DMS 273 (cell line): ENCODE data around the gene RYR3.
A peak's percentile ranks its signal among the peaks of the same experiment; 100 is the strongest.

Source experiments
- DNase-seq: peaks from one replicate; lab custom pipeline; 2025; ENCODE audit not compliant: unreplicated experiment; lab: John Stamatoyannopoulos, UW

The RYR3 gene

DNA sequence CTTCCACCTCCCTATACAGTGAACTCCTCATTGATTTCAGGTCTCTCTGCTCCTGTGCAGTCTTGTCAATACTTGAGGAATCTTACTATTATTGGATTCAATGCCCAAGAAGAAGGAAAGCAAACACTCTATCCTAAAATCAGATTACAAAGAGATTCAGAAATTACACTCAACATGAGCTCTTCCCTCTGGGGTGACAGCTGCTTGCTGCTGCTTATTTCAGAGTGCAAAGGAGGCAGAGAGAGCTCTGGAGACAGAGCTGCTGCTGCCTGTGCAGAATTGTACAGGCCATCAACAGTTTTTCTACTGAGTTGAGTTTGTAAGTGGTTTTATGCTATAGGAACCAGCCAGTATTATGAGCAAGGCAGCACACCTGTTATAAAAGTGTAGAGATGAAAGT, 7.1 kb downstream of the RYR3 start:
- no peak for DNase-seq

DNA sequence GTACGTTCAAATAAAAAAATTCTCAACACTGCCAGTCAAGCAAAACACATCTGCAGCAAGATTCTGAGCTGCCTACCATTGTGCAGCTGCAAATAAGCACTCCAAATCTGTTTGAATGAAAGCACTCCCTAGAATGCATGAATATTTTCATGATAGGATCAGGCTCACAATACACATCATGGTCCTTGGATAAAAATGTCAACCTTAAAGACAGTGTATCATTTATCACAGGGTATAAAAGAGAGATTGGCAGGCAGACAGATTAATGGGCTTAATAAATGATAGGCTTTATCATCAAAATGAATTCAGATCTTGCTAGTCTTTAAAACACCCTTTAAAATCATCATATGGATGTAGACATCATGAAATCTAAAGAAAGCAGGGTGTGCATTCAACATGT, 9.2 kb downstream of the RYR3 start:
- DNase-seq: no peak

DNA sequence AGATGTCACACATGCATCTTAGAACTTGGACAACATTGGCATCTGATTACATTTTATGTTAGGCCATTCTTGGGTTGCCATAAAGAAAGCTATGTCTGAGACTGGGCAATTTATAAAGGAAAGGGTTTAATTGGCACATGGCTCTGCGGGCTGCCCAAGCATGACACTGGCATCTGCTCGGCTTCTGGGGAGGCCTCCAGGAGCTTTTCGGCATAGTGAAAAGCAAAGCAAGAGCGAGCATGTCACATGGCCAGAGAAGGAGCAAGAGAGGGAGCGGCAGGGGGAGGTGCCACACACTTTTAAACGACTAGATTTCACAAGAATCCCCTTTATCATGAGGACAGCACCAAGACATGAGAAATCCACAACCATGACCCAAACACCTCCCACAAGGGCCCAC, 11.3 kb downstream of the RYR3 start:
- DNase-seq: peak; percentile 58

DNA sequence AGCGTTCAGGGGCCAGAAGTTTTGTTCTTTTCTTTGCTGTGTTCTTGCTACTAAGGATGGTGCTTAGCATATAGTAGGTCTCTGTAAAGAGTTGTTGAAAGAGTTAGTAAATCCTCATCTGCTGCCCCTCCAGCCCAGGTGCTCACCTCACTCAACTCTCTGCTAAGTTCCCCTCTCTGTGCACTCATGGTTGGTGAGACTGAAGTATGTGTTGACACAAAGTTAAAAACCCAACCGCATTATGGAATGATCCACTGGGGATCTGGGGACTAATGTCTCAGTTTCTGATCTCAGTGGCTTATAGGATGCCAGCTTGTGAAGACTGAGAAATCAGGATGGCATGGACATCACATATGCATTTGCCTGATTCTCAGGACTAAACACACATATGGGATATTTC, 13.8 kb downstream of the RYR3 start:
- no peak for DNase-seq

DNA sequence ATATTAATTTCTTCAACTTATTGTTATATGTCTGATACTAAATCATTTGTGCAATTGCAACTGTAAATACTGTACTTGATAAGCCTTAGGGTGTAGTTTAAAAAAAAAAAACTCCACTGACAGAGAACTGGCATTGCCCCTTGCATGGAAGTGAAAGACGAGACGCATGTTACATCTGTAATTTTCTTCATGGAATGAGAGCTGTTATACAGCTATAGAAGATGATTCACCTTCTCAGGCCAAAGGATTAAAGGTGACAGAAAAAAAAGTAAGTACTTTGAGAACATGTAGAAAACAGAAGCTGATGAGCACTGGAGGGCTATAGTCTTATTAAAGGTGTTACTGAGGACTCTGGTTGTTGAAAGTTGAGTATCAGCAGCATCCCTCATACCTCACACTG, 16.1 kb downstream of the RYR3 start:
- no peak for DNase-seq

DNA sequence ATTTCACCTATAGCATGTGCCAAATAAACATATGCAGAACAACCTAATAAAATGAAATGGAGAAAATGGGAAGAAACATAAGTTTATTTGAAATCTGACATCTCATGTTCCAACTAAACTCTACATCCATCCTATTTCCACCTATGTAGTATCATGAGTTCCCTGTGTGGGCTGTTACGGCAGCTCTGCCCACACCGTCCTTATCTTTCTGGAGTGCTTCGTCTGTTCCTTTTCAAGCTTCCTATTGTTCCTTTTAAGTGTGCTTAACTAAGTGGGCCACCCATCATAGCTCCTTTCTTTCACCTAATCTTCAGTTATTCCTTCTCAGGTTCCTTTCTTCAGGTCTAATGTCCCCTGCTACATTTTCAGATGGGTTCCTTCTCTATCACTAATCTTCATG, 17.3 kb downstream of the RYR3 start:
- no peak for DNase-seq

DNA sequence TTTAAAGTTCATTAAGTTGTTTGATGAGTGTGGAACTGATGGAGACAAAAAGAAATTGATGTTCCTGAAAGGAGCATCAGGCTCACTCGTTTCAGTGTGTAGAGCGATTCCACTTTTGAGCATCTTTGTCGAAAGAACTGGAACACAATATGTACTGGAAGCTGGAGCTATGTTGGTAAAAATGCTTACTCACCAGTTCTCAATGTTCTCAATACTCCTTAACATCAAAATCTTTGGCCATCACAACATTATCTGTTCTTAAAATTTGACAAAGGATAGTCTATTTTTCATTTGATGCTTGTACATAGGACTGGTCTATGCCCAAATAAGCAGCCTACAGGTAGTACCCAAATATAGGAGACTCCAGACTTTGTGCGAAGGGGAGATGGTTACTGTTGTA, 18.7 kb downstream of the RYR3 start:
- DNase-seq: no peak

DNA sequence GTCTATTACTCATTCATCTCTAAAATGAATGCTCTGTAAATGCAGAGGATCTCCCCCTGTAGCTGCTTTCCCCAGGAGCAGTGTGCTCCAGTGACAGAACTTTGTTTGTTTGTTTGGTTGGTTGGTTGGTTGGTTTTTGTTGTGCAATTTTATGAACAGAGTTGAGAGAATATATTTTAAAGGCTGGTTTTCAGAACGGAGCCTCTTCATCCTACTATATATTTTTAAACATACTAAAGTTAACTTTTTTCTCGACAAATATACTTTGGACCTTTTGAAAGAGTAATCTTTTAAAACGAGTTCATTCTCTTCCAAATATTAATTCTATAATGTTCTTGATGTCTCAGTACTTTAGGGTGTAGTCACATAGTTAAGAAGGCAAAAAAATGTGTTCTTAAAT, 20.2 kb downstream of the RYR3 start:
- no peak for DNase-seq

DNA sequence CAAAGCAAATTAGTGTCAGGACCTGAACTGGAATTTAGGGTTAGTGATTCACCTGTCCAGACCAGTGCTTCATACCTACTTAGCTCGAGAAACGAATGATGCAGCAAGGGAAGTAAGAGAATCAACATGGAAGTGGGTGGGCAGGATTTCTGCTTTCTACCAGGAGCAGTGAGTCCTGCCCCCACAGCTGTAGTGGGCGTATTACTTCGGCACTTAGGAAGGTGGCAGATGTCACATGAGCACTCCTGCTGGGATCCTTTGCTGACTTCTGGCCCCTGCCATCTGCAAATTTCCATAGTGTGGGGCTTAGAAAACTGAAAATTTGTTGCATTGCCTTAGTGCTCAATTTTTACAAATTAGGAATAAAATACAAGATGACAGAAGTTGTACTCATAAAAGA, 31.2 kb downstream of the RYR3 start:
- peak; percentile 90 for DNase-seq

DNA sequence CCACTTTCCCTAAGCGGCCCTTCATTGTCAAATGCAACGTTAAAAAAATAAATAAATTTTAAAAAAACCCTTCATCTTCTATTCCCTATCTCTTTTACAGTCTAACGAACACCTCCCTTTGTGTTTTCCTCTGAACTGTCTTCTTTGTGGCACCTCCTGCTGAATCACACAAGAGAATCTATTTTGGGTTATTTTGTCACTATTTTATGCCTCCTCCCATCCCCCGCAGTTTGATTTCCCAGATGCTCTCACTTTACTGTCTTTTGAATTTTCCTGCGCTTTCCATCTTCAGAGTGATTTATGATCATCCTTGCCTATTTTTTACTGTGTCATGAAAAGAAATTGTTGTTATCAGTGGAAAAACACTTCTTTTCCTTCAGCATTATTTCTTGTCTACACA, 32.5 kb downstream of the RYR3 start:
- DNase-seq: no peak

DNA sequence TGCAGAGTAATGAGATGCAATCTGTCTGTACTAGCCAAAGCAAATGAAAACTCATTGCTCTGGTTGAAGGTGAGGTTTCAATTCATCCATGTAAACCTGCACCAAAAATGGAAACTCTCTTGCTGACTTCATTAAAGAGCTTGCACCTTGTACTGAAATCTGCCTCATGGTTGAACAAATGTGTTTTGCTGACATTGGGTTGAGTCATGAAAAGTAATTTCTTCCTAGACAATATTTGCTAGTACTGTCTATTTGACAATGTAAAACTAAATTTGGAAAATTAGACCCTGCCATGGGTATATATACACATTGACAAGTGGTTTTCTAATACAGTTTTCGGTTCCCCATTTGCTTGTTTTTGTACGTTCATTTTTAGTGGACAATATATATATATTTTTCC, 33.3 kb downstream of the RYR3 start:
- no peak for DNase-seq

DNA sequence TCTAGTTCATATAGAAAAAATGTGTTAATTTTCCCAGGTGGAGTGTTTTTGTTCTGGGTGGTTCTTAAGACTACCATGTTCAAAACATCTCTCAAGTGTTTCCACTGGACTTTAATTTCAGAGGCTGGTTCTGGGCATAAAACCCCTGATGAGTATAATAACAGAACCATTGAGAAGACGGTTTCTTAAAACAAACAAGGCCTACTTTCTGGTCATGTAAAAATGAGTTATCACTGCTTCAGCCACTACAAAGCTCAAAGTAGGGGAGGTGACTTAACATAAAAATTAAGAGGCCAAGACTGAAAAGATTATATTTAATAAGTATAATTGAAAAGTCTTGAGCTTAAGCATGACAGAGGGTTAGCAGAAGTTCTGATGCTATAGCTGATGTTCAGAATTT, 33.8 kb downstream of the RYR3 start:
- DNase-seq: no peak

DNA sequence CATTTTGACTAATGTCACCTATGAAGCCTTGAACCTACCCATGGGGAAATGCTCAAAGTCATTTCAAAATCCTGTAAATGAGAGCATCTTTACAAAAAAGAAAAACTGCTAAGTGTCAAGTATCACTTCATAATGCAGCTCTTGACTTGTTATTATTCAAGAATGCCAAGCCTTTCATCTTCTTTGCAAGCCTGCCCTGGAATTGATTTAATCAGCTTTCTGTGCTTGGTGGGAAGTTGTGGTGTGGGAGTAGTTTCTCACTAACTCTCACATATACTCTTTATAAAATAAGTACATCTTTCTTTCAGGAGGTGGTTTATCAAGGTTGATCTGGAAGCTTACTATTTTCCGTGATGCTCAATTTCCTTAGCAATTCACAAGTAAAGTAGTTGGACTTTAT, 43.6 kb downstream of the RYR3 start:
- DNase-seq: no peak

DNA sequence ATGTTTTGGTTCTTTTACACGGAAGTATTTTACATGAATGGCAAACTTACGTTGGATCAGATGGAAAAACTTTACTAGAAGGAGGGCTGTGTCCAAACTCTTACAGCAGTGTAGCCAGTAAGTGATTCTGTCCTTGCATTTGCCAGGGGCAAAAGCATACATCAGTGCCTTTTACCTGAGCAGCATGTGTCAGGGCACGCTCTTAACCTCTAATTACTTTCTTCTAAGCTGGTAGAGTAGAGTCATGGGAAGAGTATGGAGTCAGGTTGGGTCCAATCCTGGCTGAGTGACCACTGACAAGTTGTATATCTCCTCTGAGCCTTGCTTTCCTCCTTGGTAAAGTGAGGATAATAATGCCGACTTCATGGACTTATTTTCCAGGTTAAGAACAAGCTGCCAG, 47.1 kb downstream of the RYR3 start:
- no peak for DNase-seq

DNA sequence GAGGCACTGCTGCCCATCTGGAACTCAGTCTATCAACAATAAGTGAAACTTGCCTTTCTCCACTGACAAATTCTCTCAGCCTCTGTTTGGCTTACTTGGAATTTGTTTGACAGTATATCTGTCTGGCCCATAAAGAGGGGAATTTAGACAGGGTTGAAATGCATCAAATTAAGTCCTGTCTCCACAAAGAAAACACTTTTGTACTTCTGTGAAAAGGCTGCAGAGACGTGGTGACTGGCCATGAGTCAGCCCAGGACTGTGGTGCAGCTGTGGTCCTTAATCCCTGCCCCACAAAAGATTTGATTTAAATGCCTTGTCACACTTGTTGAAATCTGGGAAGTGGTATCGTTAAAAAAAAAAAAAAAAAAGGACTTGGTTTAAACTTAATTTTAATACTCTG, 47.5 kb downstream of the RYR3 start:
- DNase-seq: no peak

DNA sequence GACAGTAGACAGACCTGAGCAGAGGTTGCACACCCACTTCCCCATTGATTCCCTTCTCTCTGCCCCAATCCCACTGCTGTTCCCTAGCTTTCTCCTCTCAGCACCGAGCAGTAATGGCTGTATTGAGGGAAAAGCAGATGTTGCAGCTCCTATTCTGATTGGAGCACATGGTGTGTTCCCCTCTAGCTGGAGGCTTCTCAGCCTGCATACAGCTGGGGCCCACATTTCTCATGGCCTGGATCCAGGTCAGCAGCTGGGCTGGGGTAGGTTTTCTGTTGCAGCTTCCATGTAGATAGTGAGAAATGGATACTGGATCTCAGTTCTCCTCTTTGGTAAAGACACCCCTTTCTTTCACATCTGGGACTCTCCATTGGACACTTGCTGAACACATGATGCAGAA, 50.1 kb downstream of the RYR3 start:
- DNase-seq: peak; percentile 61

DNA sequence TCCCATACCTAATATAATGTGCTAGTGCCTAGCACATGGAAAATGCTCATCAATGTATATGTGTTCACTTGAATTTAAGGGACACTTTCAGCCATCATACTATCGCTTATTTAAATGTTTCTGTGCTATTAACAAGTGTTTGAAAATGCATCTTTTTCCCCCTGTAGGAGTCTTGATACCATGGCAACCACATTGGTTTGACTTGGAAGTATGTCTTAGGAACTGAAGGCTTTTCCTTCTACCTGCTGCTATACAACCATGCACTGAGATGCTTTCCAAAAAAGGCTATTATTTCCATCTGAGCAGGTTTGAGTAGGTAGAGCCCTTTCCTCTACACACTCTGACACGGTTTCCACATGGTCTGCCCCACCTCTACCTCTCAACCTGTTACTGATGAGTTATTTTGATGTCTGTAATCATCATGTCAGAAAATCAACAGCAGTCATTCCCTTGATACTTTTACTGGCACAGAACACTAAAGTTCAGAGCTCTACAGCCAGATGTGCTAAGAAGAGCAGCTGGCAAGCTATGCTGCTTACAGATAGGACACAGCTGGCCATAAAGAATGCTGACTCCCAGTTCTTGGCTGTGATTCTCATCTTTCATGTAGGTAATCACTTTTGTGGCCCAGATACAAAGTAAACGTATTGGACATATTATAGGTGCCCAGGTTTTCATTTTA, 59.3 kb downstream of the RYR3 start:
- DNase-seq: no peak

DNA sequence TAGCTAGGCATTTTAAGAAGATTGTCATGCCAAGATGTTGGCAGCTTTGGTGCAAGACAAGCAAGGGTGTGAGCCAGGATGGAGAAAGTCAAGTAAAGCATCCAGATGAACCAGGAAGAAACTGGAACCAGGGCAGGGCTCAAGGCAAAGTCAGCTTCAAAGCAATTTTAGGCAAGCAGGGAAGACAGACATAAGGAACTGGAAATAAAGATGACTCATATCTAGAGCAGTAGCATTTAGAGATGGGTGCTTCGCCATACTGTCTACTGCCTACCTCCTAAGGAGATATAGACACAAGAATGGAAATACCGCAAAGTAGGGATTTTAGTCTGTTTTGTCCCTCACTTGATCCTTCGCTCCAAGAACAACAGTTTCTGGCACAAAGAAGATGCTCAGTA, 59.9 kb downstream of the RYR3 start:
- DNase-seq: no peak

DNA sequence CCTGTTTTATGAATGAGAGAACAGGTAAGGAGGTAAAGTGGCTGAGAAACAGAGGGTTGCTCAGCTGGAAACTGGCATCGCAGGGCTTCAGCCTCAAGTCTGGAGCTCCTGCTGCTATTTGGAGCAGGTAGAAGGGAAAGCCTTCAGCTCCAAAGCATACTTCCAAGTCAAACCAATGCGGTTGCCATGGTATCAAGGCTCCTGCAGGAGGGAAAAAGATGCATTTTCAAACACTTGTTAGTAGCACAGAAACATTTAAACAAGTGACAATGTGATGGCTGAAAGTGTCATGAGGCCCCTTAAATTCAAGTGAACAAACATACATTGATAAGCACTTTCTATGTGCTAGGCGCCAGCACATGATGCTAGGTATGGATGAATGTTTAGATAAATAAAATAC, 60.4 kb downstream of the RYR3 start:
- no peak for DNase-seq

DNA sequence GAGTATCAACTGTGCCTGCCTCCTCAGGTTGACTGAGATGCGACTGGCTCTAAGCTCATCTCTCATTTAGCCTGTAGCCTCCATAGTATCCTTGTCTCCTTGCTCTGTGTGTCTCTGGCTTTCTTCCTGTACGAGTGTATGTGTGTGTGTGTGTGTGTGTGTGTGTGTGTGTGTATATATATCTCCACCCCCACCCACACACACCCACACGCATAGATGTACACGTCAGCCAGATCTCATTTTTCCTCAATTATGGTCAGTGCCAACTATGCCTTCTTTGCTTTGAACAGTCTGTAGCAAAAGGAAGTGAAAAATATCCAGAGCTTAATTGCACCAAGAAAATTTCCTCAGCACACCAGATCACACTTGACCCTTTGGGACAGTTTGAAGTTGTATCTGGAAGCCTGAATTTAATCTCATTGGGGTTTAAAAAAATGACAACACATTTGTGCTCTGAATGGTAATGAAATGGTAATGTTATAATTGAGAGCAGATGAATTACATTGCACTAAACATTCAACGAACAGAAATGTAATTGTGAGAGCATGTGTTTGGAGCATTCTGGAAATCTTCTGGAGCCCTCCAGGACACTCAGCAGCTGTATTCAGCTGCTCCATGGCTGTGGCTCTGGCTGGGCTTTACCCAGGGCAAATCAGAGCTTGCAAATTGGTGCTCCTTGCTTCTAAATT, 63.6 kb downstream of the RYR3 start:
- no peak for DNase-seq

DNA sequence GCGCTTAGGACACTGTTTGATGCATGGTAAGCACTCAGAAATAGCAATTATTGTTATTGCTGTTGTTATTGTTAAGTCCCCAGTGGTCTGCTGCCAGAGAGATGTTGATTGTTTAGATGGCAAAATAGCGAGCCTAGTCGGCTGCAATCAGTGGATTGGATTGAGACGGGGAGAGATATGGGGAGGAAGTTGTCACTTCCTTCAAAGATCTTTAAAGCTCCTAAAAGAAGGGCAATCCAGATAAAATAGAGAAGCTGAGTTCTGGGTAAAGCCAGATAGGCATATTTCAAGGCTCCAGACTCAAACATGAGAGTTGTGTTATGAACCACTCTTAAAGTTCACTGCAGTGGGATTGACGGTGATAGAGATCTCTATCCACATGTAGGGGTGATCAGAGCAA, 64.5 kb downstream of the RYR3 start:
- DNase-seq: no peak

DNA sequence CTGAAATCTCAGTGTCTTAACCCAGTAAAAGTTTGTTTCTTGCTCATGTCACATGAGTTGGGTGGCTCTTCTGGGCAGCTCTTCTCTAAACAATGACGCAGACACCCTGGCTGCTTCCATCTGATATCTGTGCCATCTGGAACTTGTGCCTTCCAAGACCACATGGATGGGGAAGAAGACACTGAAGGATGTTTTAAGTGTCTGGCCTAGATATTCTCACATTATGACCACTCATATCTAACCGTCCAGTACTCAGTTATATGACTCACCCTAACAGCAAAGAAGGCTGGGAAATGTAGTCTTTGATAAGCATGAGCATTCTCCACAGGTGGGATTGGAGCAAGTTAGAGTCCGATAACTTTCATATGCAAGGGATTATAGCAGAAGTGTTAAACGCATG, 66.4 kb downstream of the RYR3 start:
- no peak for DNase-seq

DNA sequence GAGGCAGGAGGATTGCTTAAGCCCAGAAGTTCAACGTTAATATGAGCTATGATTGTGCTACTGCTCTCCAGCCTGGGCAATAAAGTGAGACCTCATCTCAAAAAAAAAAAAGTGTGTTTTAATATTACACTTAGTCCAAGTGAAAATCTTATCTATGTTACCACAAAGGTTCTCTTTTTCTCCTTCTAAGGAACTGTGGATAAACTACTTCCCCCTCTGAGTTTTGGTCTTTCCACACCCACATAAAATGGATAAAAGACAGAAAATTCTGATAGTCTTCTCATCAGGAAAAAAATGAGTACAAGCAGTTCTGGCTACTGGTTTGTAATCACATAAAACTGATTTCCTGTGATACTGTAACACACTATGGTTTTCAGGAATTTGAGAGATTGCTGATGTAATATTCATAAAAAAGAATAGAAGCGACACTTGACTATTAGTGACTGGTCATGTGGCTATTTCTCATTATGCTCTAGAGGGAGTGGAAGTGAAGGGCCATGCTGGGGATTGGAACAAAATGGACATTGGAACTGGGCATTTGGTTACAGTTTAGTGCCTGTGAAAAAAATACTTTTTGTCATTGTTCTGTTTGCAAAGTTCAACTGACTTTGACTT, 68.2 kb downstream of the RYR3 start:
- no peak for DNase-seq
